ENCODE measurements around the gene CLCN5.

DNA sequence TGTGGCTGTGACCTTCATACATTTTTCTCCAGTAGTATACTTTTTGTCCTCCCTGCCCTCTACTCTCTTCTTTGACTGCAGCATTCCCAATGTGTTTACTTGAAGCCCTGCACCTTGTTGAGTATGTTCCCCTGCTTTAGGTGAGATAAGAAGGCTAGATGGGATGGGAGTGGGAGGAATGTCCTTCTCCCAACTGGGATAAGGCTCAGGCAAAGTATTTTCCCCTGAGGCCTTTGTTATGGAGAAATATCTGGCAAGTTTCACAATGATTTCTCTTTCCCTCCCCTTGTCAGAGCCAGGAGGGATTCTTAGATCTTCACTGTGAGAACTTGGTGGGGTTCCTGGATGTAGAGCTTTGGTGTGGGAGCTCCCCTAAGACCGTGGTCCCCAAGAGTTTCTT is 131.8 kb downstream of the CLCN5 start:
- TF ChIP-seq POLR2A (IDR thresholded peaks at IDR 0.05; ENCODE audit: low read depth, low read length) (no peak), POLR2AphosphoS5 (IDR thresholded peaks at IDR 0.05; ENCODE audit: low read depth, low read length) (no peak)
